DLD1 (cell line): ENCODE results near the gene UBAP2.
"Not testable (repeated sequence)": the region's sequence is repeated elsewhere in the genome, so short reads cannot be mapped to it uniquely, and the experiment has no call there.

Source experiments
- in situ Hi-C: cut with HindIII; loops from 2 replicates; pipeline ENCODE4 v1.10.0; 2017; ENCODE audit warnings: low sequenced_read_pairs

UBAP2 gene

GRCh38 chr9:34047864-34048726, 592 bp downstream of the UBAP2 start:
- in situ Hi-C loops, result no loop called here

- in situ Hi-C loops, result no loop called here
These were observed 1.8 kb downstream of the UBAP2 start for GRCh38 chr9:34046784-34047379.

DNA sequence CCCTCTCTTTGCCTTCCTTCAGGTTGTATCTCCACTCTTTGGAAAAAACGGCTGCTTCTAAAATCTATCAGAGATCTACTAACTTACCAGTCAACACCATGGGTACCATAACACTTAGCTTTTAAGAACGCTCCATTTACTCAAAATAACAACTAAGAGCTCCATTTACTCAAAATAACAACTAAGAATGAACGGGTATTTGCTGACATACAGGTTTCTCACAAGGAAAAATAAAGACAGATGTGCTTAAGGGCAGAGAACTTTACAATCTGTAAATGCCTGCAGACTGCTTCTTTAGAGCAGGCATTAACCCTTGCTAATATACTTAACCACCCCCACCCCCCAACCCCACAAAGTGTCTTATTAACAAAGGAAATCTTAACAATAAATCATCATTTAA, 2.8 kb downstream of the UBAP2 start:
- in situ Hi-C loops, result no loop called here

DNA sequence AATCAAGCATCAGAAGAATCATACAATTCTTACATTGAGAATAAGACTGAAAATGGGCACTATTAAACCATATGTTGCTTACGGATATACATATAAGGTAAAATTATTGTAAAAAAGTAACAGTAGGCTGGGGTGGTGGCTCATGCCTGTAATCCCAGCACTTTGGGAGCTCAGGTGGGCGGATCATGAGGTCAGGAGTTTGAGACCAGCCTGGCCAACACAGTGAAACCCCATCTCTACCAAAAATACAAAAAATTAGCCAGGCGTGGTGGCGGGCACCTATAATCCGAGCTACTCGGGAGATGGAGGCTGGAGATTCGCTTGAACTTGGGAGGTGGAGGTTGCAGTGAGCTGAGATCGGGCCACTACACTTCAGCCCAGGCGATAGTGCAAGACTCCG, 6.6 kb downstream of the UBAP2 start:
- in situ Hi-C loops, result not testable (repeated sequence)

DNA sequence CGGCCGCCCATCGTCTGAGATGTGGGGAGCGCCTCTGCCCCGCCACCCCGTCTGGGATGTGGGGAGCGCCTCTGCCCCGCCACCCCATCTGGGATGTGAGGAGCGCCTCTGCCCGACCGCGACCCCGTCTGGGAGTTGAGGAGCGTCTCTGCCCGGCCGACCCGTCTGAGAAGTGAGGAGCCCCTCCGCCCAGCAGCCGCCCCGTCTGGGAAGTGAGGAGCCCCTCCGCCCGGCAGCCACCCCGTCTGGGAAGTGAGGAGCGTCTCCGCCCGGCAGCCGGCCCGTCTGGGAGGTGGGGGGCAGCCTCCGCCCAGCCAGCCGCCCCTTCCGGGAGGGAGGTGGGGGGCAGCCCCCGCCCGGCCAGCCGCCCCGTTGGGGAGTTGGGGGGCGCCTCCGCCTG, 9.8 kb downstream of the UBAP2 start:
- in situ Hi-C loops, result not testable (repeated sequence)

GRCh38 chr9:34037626-34038025, 11.1 kb downstream of the UBAP2 start:
- in situ Hi-C loops, result no loop called here

DNA sequence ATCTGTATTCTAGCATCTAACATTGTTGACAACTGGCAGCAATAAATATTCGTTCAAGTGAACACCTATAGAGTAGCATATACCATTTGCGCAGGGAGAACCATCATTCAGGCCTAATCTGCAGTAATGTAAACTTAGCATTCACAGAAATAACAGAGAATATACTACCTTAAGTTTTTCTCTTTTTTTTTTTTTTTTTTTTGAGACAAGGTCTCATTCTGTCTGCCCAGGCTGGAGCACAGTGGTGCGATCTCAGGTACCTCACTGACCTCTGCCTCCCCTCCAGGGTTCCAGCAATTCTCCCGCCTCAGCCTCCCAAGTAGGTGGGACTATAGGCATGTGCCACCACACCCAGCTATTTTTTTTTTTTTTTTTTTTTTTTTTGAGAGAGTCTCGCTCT, 12.1 kb downstream of the UBAP2 start:
- in situ Hi-C loops, result no loop called here

GRCh38 chr9:34035656-34036055, 13.0 kb downstream of the UBAP2 start:
- in situ Hi-C loops, result no loop called here

DNA sequence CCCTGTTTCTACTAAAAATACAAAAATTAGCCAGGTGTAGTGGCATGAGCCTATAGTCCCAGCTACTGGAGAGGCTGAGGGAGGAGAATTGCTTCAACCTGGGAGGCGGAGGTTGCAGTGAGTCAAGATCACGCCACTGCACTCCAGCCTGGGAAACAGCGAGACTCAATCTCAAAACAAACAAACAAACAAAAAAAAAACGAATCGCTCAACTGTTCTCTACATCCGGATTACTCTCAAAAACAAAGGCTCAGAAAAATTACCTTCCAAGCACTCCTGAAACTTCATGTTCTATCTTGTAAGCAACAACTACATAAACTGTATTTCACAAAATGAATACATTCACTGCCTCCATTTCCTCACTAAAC, 14.0 kb downstream of the UBAP2 start:
- in situ Hi-C loops, result no loop called here

DNA sequence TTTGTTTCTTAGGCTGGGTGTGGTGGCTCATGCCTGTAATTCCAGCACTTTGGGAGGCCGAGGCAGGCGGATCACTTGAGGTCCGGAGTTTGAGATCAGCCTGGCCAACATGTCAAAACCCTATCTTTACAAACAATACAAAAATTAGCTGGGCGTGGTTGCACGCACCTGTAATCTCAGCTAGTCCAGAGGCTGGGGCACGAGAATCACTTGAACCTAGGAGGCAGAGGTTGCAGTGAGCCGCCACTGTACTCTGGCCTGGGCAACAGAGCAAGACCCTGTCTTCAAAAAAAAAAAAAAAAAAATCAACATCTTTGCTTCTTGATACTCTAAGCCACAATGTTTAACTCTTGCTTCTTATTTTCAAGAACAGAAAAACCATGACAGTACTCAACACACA, 16.1 kb downstream of the UBAP2 start:
- in situ Hi-C loops, result no loop called here

- in situ Hi-C loops, result no loop called here
These were observed 20.7 kb downstream of the UBAP2 start for GRCh38 chr9:34027845-34028574.

DNA sequence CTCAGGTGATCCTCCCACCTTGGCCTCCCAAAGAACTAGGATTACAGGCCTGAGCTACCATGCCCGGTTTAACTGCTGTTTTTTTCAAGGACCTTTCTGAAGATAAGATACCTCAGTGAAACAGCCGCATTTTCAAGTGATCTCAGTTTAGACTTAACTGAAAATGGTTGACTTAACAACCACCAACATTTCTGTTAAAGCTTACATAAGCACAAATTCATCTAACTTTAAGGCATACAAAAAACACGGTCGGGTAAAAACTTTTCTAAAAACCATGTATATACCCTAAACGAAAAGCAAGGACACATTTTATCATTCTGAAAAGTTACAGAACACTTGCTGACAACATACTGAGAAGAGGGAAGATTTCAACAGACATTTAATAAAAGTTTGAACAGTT, 22.9 kb downstream of the UBAP2 start:
- in situ Hi-C loops, result no loop called here

GRCh38 chr9:34025062-34025461, 23.6 kb downstream of the UBAP2 start:
- in situ Hi-C loops, result no loop called here

DNA sequence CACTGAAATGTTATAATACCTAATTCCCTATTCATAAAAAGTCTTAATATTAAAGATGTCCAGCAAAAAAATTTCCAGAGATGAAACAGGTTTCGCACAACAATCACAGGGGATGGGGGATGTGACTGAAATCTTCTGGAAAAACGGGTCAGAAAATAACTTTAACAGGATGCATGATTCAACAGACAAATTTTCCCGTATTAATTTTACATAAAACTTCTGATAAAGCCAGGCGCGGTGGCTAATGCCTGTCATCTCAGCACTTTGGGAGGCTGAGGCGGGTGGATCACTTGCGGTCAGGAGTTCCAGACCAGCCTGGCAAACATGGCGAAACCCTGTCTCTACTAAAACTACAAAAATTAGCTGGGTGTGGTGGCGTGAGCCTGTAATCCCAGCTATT, 24.2 kb downstream of the UBAP2 start:
- in situ Hi-C loops, result not testable (repeated sequence)

- in situ Hi-C loops, result no loop called here
These were observed 32.5 kb downstream of the UBAP2 start for GRCh38 chr9:34016149-34016548.

DNA sequence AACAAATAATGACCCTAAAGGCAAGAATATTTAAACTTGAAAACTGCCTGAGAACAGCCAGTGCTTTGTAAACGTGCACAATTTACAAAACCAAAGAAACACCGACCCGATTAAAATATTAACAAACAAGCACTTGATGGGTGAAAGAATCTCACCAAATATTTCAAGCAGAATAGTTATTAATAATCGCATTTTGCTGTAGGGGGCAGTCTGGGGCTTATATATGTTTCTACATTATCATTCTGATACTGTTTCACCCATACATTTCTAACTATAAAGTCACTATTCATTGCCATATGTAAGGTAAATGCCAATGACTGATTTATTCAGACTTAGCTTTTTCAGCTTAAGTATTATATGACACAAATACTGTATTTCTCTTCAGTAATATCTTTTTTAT, 37.7 kb downstream of the UBAP2 start:
- in situ Hi-C loops, result no loop called here

GRCh38 chr9:34001951-34002350, 46.7 kb downstream of the UBAP2 start:
- in situ Hi-C loops, result no loop called here

- in situ Hi-C loops, result no loop called here
These were observed 47.4 kb downstream of the UBAP2 start for GRCh38 chr9:34001298-34001697.

GRCh38 chr9:33995449-33995848, 53.2 kb downstream of the UBAP2 start:
- in situ Hi-C loops, result no loop called here

GRCh38 chr9:33993104-33993503, 55.6 kb downstream of the UBAP2 start:
- in situ Hi-C loops, result no loop called here

- in situ Hi-C loops, result no loop called here
These were observed 56.1 kb downstream of the UBAP2 start for GRCh38 chr9:33992632-33993031.
